ENCODE measurements around the gene TEX26.

- TF ChIP-seq RFX5 (IDR thresholded peaks at IDR 0.05) (no peak), CTCF (IDR thresholded peaks at IDR 0.05) (no peak), ELK1 (IDR thresholded peaks at IDR 0.05; ENCODE audit: low read depth, low read length) (no peak), POLR2AphosphoS2 (conservative IDR thresholded peaks at IDR 0.05; ENCODE audit: low read length) (no peak), USF2 (IDR thresholded peaks at IDR 0.05) (no peak), MAX (IDR thresholded peaks at IDR 0.05) (no peak), EP300 (IDR thresholded peaks at IDR 0.05) (no peak), HEYL (CRISPR knock-in tag; IDR thresholded peaks at IDR 0.05) (no peak), RAD21 (conservative IDR thresholded peaks at IDR 0.05 in 1 of 2, IDR thresholded peaks at IDR 0.05 in 1 of 2) (no peak), CHD2 (IDR thresholded peaks at IDR 0.05; ENCODE audit: low read length, partially characterized antibody) (no peak)
These were observed 65.2 kb downstream of the TEX26 start for GRCh38 chr13:30997697-30998096.

Data from A549 (cell line).